ENCODE results near the gene MACROD2.

GRCh38 chr20:15794409-15794808, 1799.1 kb downstream of the MACROD2 start:
- TF ChIP-seq CTCF (IDR thresholded peaks at IDR 0.05) (no peak), POLR2AphosphoS5 (IDR thresholded peaks at IDR 0.05) (no peak)
